Panc1 (cell line): Measurements from ENCODE around the gene PLCL1. TPM values are rescaled to one million over a fixed set of nuclear protein-coding genes. Genes with fewer than 3 reads are reported as not detected.

Source experiments
- ATAC-seq: fragments of 200-7000 bp; cut with Tn5 transposase; 2 replicates; pipeline ENCODE4 v1.9.1; 2020; ENCODE audit warnings: mild to moderate bottlenecking, moderate library complexity
- BruUV-seq: library from RNA; stranded (reverse); fragments of 400-500 nt; replicated peaks from 2 replicates; lab custom pipeline; 2021; lab: Mats Ljungman, UMichigan
- CTCF ChIA-PET: fragments of 300-600 bp; sonication (Branson Sonifier 250); formaldehyde crosslinking; loops from one replicate; lab custom pipeline; 2022; ENCODE audit warnings: antibody characterized with exemption; lab: Charles Lee
- POLR2A ChIA-PET: fragments of 300-600 bp; sonication (Branson Sonifier 250); formaldehyde crosslinking; loops from one replicate; lab custom pipeline; 2022; ENCODE audit warnings: antibody characterized with exemption; lab: Charles Lee
- DNase-seq: peaks from one replicate; pipeline ENCODE4 v3.0.0-alpha.2; 2010; ENCODE audit warnings: low read depth, low spot score
- H3K27ac ChIP-seq: 2 replicates; pipeline ENCODE4 v1.5.1; 2011; ENCODE audit warnings: mild to moderate bottlenecking, low read length, inconsistent platforms
- H3K27me3 ChIP-seq: fragments of 200-500 bp; sonication (Bioruptor generic); 2 replicates; pipeline ENCODE4 v1.6.0; 2014; ENCODE audit warnings: low read length, inconsistent platforms; ENCODE audit not compliant: control insufficient read depth, insufficient read depth
- H3K36me3 ChIP-seq: fragments of 200-500 bp; sonication (Bioruptor generic); 2 replicates; pipeline ENCODE4 v1.5.1; 2014; ENCODE audit warnings: inconsistent platforms, mild to moderate bottlenecking, low read length, moderate library complexity; ENCODE audit not compliant: control insufficient read depth, insufficient read depth
- H3K4me1 ChIP-seq: 2 replicates; pipeline ENCODE4 v1.5.1; 2011; ENCODE audit warnings: inconsistent platforms, mild to moderate bottlenecking, low read length, moderate library complexity; ENCODE audit not compliant: control insufficient read depth, insufficient read depth
- H3K4me3 ChIP-seq, 2 experiments: 2 replicates each; pipeline ENCODE4 v1.5.1; 2011 to 2012; ENCODE audit warnings: low read depth in 2 of 2, low read length in 2 of 2, mild to moderate bottlenecking in 2 of 2, inconsistent platforms in 1 of 2, moderate library complexity in 1 of 2
- H3K9me3 ChIP-seq: fragments of 200-500 bp; sonication (Bioruptor generic); 2 replicates; pipeline ENCODE4 v1.5.1; 2014; ENCODE audit warnings: low read depth, mild to moderate bottlenecking, inconsistent platforms, low read length, moderate library complexity; ENCODE audit not compliant: control insufficient read depth, insufficient read depth
- POLR2AphosphoS5 ChIP-seq: IDR thresholded peaks from 2 replicates; pipeline ENCODE4 v1.6.1; 2012; ENCODE audit warnings: mild to moderate bottlenecking, low read depth, low read length, moderate library complexity
- SIN3A ChIP-seq: IDR thresholded peaks from 2 replicates; pipeline ENCODE4 v1.6.1; 2012; ENCODE audit warnings: low read depth, mild to moderate bottlenecking, low read length, moderate library complexity, borderline replicate concordance; ENCODE audit not compliant: insufficient read depth
- TCF7L2 ChIP-seq: IDR thresholded peaks from 2 replicates; pipeline ENCODE4 v1.6.1; 2011; ENCODE audit warnings: mild to moderate bottlenecking, low read depth, low read length, inconsistent platforms
- in situ Hi-C: cut with HindIII; loops from 2 replicates; pipeline ENCODE4 v1.10.0; 2016; ENCODE audit warnings: low sequenced_read_pairs, low pct_unique_long_range_greater_than_20kb
- intact Hi-C: fragments of 100-400 bp; cut with micrococcal nuclease; formaldehyde crosslinking; loops from one replicate; pipeline ENCODE4 v1.10.0; 2022; ENCODE audit not compliant: unreplicated experiment
- total RNA-seq: library from RNA; stranded (reverse); gene quantifications from one replicate; pipeline ENCODE4 v1.2.1, GENCODE V29; 2021; ENCODE audit not compliant: unreplicated experiment
- TF ChIP-seq, protein P1 (sequence below): fragments of 450-650 bp; IDR thresholded peaks from 2 replicates; pipeline ENCODE4 v1.5.1; 2017; ENCODE audit warnings: mild to moderate bottlenecking
- TF ChIP-seq, protein P2 (sequence below), 2 experiments: IDR thresholded peaks; 2 replicates each; pipeline ENCODE4 v1.6.1; 2011 to 2012; ENCODE audit warnings: low read depth in 2 of 2, control low read depth in 1 of 2, low read length in 1 of 2, mild to moderate bottlenecking in 1 of 2, moderate library complexity in 1 of 2; ENCODE audit not compliant: insufficient read depth in 1 of 2

Gene PLCL1
- total RNA-seq, 1 experiment from 2014 or later, result not detected

GRCh38 chr2:198186257-198186656 is 381.9 kb downstream of the PLCL1 start:
- ATAC-seq (no peak), DNase-seq (no peak)
- H3K4me1 ChIP-seq, result no peaks in the 10 kb centered on the region
- no peaks in the 10 kb centered on the region for H3K27me3 ChIP-seq
- ChIA-PET POLR2A (no interaction called here), CTCF (no interaction called here)
- H3K36me3 ChIP-seq, result no peaks in the 10 kb centered on the region
- H3K4me3 ChIP-seq, result no peak overlapping the region
- TF ChIP-seq SIN3A (no peak), TCF7L2 (no peak)
- TF ChIP-seq, protein P1, sequence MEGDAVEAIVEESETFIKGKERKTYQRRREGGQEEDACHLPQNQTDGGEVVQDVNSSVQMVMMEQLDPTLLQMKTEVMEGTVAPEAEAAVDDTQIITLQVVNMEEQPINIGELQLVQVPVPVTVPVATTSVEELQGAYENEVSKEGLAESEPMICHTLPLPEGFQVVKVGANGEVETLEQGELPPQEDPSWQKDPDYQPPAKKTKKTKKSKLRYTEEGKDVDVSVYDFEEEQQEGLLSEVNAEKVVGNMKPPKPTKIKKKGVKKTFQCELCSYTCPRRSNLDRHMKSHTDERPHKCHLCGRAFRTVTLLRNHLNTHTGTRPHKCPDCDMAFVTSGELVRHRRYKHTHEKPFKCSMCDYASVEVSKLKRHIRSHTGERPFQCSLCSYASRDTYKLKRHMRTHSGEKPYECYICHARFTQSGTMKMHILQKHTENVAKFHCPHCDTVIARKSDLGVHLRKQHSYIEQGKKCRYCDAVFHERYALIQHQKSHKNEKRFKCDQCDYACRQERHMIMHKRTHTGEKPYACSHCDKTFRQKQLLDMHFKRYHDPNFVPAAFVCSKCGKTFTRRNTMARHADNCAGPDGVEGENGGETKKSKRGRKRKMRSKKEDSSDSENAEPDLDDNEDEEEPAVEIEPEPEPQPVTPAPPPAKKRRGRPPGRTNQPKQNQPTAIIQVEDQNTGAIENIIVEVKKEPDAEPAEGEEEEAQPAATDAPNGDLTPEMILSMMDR, result no peak
- H3K27ac ChIP-seq, result no peak overlapping the region
- intact Hi-C loops, result no loop called here
- no TSS peak for BruUV-seq
- in situ Hi-C loops, result no loop called here
- H3K9me3 ChIP-seq, result no peaks in the 10 kb centered on the region

DNA sequence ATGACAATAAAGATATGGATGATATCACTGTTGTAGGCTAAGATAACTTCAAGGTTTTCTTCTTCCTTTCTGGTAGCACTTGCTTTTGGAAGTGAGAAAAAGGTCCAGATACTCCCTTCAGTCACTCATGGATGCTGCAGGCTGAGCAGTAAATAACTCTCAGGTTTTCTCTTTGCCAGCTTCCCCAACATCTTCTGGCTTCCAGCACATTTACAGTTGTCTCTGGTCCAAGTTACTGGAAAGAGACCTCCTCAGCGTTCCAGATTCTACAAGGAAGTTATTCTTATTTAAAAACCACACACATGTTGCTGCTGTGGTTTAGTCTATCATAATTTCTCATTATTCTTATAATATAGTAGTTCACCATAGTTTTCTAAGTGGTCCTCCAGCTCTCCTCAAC is 383.4 kb downstream of the PLCL1 start:
- DNase-seq (no peak), ATAC-seq (no peak)
- BruUV-seq, result no TSS peak
- Histone ChIP-seq H3K9me3 (no peaks in the 10 kb centered on the region), H3K4me1 (no peaks in the 10 kb centered on the region), H3K27me3 (no peaks in the 10 kb centered on the region), H3K36me3 (no peaks in the 10 kb centered on the region), H3K4me3 (no peak overlapping the region), H3K27ac (no peak overlapping the region)
- TF ChIP-seq SIN3A (no peak), POLR2AphosphoS5 (no peak), TCF7L2 (no peak)
- TF ChIP-seq, protein P2, sequence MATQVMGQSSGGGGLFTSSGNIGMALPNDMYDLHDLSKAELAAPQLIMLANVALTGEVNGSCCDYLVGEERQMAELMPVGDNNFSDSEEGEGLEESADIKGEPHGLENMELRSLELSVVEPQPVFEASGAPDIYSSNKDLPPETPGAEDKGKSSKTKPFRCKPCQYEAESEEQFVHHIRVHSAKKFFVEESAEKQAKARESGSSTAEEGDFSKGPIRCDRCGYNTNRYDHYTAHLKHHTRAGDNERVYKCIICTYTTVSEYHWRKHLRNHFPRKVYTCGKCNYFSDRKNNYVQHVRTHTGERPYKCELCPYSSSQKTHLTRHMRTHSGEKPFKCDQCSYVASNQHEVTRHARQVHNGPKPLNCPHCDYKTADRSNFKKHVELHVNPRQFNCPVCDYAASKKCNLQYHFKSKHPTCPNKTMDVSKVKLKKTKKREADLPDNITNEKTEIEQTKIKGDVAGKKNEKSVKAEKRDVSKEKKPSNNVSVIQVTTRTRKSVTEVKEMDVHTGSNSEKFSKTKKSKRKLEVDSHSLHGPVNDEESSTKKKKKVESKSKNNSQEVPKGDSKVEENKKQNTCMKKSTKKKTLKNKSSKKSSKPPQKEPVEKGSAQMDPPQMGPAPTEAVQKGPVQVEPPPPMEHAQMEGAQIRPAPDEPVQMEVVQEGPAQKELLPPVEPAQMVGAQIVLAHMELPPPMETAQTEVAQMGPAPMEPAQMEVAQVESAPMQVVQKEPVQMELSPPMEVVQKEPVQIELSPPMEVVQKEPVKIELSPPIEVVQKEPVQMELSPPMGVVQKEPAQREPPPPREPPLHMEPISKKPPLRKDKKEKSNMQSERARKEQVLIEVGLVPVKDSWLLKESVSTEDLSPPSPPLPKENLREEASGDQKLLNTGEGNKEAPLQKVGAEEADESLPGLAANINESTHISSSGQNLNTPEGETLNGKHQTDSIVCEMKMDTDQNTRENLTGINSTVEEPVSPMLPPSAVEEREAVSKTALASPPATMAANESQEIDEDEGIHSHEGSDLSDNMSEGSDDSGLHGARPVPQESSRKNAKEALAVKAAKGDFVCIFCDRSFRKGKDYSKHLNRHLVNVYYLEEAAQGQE (IDR thresholded peaks at IDR 0.05; ENCODE audit: insufficient read depth in 1 of 2, low read depth in 2 of 2, low read length in 1 of 2), result no peak
- TF ChIP-seq, protein P1, result no peak
- intact Hi-C loops, result no loop called here
- ChIA-PET POLR2A (no interaction called here), CTCF (no interaction called here)
- in situ Hi-C loops, result no loop called here

DNA sequence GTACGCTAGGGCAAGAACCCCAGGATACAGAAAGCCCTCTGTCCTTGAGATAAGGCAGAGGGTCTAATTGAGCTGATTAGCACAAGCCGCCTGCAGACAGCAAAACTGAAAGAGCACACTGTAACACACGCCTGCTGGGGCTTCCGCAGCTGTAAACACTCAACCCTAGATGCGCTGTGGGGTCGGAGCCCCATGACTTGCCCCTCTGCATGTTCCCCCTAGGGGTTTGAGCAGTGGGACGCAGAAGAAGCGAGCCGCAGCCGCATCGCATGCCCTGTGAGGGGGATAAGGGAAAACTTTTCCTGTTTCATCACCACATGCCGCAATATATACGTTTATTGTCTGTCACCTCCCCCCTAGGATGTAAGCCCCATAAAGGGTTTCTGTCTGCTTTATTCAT is 384.6 kb downstream of the PLCL1 start:
- DNase-seq, result no peak
- no TSS peak for BruUV-seq
- TF ChIP-seq SIN3A, result no peak
- TF ChIP-seq TCF7L2, result no peak
- TF ChIP-seq, protein P1, result no peak
- TF ChIP-seq, protein P2 (IDR thresholded peaks at IDR 0.05; ENCODE audit: insufficient read depth in 1 of 2, low read depth in 2 of 2, low read length in 1 of 2), result no peak
- TF ChIP-seq POLR2AphosphoS5, result no peak
- ATAC-seq, result no peak
- CTCF ChIA-PET, result no interaction called here
- in situ Hi-C loops (no loop called here), intact Hi-C loops (no loop called here)
- no peaks in the 10 kb centered on the region for H3K36me3 ChIP-seq
- H3K4me3 ChIP-seq, result no peak overlapping the region
- no peaks in the 10 kb centered on the region for H3K9me3 ChIP-seq
- H3K27ac ChIP-seq, result no peak overlapping the region
- POLR2A ChIA-PET, result no interaction called here
- no peaks in the 10 kb centered on the region for H3K4me1 ChIP-seq
- H3K27me3 ChIP-seq, result no peaks in the 10 kb centered on the region
